Stimulated activated CD8-positive, alpha-beta memory T cell treated with anti-CD3 and anti-CD28 coated beads, Interleukin-7, amount 100 ng/mL, for 1 hour (primary cell): ENCODE data around the gene EPB41L3.
"Not testable (repeated sequence)": the region's sequence is repeated elsewhere in the genome, so short reads cannot be mapped to it uniquely, and the experiment has no call there.

Experiments used
- DNase-seq, 2 donors: peaks; one replicate each; pipeline ENCODE4 v3.0.0-alpha.2; 2020; ENCODE audit warnings: low read depth in 2 of 2

EPB41L3 gene

DNA sequence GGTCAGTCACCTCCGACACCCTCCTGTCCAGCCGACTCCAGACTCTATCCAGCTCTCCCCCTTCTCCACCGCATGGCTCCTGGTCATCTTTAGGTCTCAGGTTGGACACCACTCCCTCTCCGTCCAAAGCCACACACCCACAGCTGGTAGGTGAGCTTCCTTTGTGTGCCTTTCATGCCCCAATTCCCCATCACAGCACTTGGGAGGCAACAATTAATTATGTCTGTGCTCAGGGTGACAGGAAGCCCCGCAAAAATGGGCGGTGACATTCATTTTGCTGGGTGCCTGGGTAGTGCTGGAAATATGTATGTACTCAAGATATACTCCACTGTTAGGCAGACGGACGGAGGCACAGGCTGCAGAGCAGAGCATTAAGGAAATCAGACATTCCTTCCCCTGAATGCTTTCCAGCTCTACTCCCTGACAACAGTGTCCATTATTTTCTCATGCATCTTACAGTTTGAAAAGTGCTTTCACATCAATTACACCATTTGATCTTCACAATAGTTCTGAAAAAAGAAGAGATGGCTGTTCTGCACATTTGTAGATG, 13.1 kb downstream of the EPB41L3 start:
- DNase-seq = no peak

DNA sequence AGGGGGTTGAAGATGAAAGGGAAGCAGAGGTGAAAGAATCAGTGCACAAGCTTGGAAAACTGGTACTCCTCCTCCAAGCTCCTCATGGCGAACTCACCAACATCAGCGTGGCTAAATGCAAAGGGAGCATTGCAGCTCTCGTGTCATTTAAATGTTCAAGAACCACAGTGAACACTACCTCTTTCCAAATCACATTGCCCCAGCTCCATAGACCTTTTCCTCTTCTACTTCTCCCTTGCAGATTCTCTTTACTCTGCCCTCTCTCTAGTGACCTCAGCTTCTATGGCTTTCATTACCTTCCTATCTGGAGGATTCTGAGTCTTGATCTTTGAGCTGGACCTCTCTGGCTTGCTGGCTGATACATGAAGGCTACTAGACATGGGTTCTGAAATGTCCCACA, 14.3 kb downstream of the EPB41L3 start:
- DNase-seq = no peak

DNA sequence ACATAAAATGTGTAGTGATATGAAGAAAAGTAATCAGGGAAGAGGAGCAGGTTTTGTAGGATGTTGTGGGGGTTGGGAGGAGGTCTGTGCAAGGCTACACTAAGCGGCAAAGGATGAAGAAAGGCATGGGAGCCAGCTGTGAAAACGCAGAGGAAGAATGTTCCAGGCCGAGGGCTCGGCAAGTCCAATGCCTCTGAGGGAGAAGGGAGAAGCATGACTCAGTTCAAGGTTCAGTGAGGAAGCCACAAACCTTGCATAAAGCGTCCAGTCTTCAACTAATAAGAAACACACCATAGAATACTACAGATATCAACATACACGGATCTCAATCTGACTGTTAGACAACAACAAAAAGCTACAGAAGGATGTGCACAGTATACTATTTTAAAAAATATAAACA, 16.2 kb downstream of the EPB41L3 start:
- no peak for DNase-seq

DNA sequence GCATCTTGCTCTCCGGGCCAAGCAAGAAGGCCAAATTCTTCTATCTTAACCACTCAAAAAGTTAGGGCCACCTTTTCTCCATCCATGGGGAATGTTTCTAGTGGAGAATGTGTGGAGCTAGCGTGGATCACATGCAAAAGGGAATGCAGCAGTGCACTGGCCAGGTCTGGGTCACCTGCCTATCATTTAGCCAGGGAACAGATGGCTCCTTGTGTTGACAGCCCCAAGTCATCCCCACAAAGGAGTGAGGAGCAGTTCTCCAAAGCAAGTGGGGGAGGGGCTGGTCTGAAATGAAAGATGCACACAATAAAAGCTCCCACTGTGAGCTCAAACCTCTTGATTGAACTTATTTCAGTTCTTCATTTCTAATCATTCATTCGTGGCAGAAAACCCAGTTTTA, 19.1 kb downstream of the EPB41L3 start:
- no peak for DNase-seq

DNA sequence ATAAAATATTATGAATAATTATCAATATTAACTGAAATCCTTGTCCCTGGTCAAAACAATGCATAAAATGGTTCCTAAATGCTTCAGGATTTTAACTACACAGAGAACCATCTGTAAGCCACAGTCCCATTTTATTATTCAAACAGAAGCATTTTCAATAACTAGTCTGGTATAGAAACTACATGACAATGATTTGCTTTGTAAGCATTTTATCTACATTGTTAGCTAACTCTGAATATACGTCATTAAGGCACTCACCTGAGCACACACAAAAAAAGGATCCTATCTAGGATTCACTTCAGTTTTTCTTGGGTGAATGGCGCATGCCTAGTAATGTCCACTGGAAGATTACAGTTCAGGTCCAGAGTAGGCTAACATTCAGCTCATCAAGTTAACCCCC, 22.8 kb downstream of the EPB41L3 start:
- DNase-seq = no peak

DNA sequence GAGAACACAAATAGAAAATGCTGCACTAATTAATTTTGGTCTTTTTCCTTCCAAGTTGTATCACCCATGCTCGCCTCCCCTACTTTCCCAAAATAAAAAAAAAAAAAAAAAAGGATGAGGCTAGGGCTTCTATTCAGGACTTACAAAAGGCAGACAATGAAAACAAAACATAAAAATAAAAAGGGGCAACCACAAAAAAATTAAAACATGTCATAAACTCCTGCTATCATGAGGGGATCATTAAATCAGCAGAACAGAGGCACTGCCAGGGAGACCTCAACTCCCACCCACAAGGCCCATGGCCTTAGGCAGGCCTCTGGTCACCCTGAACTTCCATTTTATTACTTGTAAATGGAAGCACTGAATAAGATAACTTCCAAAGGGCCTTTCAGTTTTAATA, 23.3 kb downstream of the EPB41L3 start:
- DNase-seq = no peak

DNA sequence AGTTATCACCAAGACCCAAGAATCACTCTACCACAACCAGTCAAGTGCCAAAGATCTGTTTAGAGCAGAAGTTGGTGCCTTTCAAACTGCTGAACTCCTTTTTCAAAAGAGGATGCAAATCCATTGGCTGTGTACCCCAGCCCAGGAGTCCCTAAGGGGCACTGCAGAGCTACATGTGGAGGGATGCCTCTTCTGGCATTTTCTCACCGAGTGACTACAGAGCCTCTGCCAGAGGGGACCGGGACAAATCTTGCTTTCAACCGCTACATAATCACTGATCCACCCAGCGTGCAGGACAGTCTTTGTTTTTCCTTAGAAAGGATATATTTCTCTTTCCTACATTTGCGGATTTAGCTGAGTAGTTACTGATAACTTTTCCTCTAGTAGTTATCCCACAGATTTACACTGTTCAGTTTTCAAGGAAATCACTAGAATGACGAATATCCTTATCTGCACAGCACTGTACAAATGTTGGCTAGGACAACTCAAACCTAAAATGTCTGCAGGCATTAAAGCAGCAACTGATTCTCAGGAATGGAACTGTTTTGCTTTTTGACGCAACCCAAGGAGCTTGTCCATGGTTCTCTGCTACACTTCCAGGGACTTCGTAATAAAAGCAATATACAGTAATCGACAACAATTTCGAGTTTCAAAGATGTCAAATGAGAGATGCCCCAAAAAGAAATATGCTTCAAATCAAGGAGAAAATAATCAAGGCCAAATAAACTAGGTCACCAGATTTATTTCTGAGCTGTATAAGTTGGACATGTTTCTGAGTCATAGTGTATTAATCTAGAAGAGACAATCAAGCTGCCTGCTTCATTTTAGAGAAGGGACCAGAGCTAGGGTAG, 24.1 kb downstream of the EPB41L3 start:
- DNase-seq = no peak

DNA sequence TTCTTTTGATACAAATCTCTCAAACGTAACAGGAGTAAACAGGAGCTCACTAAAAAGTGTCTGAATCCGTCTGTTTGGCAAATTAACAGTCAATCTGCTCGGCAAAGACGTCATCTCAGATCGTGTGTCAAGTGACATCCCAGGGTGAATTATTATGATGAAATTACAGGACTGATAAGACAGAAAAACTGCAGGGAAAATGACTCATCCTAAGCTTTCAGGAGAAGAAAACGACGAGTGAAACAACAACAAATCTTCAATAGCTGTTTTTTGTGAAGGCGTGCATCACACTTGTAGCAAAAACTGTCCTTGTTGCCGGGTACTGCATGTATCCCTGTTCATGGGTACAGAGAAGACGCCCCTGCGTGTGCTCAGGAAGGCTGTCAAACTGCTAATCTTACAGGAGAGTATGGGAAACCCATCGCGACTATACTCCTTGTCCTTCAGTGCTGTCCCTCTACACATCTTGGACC, 24.9 kb downstream of the EPB41L3 start:
- DNase-seq = no peak

DNA sequence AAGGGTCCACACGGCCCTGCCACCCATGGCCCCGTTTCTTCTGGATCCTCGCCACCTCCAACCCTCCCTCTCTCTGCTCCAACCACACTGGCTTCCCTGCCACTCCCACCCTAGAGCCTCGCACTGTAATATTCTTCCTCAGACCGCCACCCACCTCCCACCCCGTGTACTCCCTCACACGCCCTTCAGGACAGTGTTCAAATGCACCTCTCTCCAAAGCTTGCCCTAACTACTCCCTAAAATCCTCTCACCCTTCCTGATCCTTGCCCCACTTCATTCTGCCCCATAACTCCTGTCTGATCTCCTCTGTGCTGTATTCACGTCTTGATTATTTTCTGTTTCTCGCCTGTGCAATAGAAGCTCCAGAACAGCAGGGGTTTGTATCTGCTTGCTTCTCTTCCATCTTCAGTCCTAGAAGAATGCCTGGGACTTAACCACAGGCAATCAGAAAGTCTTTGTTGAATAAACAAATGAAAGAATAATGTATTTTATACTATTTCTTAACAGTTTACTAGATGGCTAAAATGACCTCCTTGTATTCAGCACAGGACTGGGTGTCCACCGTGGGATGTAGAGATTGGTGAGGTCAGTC, 25.5 kb downstream of the EPB41L3 start:
- no peak for DNase-seq

DNA sequence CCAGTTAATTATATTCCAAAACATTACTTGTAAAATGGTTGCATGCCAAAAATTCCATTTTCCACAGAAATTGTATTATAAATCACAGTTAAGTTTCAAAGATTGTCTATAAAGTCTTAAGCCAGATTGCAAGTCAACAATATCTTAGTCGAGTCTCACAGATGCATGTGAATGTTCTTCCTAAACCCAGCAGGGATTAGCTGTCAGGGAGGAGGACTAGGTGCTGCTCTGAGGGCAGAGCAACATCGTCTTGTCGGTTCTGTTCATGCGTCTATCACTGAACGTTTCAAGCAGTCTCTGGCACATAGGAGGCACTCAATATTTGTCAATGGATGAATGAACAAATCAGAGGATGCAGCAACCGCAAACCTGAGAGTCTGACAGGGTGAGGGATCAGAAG, 27.0 kb downstream of the EPB41L3 start:
- DNase-seq = no peak

DNA sequence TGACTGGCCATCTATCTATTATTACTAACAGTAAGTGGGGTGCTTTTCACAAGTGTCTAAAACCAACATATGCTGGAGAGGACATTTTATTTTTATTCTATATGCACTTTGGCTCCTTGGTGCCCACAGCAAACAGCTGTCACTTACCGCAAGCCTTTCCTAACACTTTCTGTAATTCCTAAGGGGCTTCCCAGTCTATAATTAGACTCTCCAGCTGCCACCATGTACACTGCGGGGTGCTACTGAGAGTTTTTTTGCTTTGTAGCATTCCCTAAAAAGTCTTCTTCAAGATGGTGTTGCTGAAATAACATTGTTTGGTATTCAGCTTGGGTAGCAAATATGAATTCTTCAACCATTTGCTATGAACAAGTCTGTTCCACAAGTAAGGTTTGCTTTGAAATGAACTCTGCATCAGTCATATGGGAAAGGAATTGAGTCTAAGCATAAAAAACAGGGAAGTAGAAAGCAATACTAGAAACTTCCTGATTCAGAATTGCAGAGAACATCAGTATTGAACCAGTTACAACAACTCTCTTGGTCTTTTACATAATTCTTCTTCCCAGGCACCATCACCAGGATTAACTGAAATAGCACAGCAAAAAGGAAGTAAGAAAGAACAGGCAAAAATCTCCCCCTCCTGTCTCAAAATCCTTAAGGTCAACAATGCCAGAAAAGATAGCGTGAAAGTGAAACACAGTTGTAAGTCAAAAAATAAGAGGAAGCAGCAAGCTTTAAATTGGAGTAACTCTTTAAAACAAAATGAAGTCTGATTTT, 28.6 kb downstream of the EPB41L3 start:
- DNase-seq = no peak

DNA sequence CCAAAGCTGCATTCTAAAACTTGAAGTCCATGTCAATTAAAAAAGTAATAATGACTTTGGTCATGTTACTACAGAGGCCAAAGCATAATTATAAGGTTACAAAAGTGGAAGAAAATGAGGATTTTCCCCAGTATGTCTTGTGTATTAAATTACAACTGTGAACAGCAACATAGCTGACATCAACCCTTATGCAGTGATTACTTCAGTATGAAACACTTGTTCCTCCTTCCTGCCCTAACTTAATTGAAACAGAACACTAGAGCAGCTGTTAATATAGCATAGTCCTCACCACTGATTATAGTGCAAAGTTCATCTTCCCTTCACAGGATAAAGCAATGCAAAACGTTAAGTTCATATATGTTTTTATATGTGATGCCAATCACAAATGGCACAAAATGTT, 29.9 kb downstream of the EPB41L3 start:
- DNase-seq = no peak

DNA sequence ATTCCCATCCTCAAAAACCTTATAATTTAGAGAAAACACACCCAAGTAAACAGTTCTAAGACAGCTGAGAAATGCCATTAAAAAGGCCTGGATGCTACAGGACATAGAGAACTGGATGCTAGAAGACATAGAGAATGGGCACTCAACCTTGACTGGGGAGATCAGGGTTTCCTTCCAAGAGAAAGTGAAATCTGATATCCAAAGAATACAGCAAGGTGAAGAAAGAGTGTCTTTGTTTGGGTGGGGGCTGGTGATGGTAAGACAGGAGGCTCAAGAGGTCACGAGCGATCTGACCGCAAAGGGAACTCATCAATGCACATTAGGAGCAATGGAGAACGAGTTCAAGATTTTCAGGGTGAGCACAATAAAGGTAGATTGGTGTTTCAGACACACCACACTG, 31.6 kb downstream of the EPB41L3 start:
- DNase-seq = no peak

DNA sequence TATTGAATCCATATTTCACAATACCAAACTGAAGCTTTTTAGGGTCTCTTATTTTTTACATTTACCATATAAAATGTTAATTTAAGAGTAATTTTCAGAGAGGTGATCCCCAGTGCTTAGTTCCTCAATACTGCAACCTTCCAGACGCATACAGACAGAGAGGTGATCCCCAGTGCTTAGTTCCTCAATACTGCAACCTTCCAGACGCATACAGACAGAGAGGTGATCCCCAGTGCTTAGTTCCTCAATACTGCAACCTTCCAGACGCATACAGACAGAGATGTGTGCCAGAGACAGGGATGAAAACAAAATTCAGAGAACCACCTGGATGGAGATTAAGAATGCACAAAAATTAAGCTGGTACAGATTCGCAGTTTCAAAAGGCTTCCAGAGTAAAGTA, 32.3 kb downstream of the EPB41L3 start:
- DNase-seq = not testable (repeated sequence)

DNA sequence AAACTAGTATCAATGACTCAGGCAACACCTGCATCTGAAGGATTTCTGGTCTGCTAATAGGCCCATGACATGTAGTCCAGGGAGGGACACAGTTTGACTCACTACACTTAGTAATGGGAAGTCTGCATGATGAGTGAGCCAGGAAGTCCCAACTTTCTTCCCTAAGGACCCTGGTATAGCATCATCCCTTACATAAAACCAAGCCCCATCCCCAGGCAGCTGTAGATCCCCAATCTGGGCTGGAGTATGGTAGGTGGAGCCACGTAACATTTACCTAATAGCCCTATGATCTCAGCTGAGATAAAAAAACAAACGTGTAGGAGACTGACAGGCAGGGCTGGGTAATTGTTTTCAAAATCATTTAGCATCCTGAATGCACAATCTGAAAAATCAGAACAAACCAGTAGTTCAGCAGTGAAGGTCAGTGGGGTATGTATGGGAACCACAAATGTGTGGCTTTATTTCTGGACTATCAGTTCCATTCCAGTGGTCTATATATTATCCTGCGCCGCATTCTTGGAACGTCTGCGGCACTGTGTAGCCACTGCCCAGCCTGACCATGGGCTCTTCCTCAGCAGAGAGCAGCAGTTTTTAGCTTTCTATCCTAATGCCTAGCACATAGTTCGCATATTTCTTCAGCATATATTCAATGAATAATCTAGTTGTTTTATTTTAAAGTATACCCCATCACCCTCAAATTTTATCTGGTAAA, 33.5 kb downstream of the EPB41L3 start:
- no peak for DNase-seq

DNA sequence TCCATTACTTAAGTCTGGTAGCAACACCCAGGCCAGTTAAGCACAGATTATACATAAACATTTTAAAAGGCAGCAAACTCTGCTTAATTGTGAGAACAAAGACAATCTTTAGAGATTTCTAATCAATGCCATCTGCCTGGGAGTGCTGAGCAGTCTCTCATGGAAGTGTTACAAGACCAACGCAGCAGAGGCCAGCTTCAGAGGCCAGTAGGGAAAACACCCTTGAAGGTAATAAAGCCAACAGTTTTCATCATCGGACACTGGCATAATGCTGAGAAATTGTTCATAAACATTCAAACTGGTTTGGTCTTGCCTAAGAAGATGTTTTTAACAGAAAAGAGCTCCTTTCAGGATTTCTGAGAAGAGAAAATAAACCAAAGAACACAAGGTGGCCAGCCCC, 35.0 kb downstream of the EPB41L3 start:
- no peak for DNase-seq

DNA sequence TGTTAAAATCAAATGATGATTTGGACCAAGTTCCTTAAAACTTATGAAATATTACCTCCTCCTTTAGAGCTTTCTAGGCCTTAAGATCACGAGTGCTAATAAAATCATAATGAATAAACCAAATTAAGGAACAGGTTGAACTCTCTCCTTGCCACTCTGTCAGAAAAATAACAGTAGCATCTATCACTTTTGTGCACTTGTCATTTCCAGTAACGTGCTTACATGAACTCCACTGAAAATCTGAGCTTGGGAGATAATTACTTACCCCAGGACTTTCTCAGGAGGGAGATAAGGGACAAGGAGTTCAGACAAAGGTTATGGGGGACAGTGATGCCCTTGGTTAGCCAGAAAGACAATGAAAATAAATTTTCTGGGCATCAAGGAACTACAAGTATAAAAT, 36.0 kb downstream of the EPB41L3 start:
- DNase-seq = no peak

DNA sequence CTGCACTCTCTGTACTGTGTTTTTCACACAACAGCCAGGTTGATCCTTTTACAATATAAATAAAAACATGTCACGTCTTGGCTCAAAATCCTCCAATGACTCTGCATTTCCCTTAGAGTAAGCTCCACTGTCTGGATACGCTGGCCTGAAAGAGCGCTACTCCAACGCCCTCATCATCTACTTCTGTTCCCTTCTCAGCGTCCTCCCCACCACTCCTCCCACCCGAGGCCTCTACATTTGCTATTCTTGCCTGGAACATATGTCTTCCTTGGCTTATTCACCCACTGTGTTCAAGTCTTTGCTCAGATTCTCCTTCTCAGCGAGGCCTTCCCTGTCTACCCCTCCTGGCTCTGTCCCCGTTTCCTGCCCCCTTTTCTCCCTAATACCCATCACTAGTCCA, 37.6 kb downstream of the EPB41L3 start:
- no peak for DNase-seq

DNA sequence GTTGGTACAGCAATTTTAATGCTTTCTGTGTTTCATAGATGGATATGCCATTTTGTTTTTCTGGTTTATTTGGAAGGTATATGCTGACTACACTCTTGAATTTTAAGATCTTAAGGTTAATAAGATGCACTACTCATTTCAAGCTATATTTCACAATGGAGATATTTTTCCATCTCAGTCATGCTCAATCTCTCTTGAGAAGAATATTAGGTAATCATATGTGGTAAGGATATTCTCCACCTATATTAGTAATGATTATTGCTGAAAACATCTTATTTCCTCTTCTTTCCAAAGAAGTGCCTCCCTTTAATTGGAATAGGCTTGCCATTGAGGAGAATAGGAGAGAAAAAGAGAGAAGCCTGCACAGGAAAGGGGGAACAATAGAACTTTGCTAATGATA, 40.1 kb downstream of the EPB41L3 start:
- DNase-seq = no peak

DNA sequence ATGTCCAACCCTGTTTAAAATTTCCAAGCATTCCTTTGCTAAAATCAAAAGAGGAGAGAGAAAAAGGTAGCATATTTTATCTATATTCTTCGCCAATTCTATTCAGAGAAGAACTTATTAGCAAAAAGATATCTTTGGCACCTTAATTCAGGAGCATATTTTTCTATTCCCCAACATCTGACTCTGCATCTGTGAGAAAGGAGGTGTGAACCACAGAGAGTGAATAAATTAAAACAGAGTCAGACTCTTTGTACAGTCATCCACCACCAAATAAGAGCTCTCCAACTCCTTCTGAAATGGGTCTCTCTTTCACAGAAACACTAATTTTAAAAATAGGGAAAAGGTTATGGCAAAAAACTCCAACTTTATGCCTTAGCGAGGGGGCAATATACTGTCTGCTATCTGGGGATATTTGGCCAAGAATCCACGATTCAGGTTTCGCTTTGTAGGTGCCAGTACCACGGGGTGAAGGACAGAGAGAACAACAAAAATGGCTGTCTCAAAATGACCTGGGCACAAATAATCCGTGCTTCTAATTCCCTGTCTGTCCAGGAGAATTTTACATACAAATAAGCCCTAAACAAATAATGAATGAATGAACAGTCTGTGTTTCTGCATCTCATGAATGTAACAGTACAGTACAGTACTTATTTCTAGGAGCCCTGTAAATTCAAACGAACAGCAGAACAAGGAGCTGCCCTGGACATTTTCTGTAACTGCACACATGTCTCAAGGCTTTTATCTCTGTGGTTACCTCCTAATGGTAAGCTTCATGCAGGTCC, 43.4 kb downstream of the EPB41L3 start:
- no peak for DNase-seq

DNA sequence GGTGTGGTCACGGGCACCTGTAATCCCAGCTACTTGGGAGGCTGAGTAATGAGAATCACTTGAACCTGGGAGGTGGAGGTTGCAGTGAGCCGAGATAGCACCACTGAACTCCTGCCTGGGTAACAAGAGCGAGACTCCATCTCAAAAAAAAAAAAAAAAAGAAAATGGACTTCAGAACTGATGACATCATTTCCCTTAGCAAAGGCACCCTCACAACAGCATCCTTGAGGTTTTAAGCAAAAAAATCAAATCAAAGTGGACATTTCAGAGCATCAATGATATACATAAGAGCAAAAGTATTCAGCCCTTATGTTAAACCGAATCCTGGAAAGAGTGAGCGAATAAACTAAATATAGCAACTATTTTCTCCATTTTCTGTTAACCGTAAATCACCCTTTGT, 45.3 kb downstream of the EPB41L3 start:
- no peak for DNase-seq
